Frontal cortex (tissue), 4 donors: Measurements from ENCODE around the gene EFS. TPM values are rescaled to one million over a fixed set of nuclear protein-coding genes. Genes with fewer than 3 reads are reported as not detected.

Source experiments
- DNase-seq, 2 donors: peaks; one replicate each; pipeline ENCODE4 v3.0.0; 2012; ENCODE audit warnings: low spot score in 2 of 2
- FAIRE-seq: peaks from 2 replicates; lab custom pipeline; 2012; peaks lifted over from hg19 to GRCh38; lab: Jason Lieb, UNC
- total RNA-seq: library from RNA; depleted of rRNA; stranded (reverse); fragments of >200 nt; gene quantifications from one replicate; pipeline ENCODE4 v1.2.3, GENCODE V29; 2014
- donor health status: control.
- donor health status: control.
- donor health status: control.

The EFS gene
- total RNA-seq: 6.9 TPM

GRCh38 chr14:23365036-23365731 is at the start of gene EFS:
Gene EFS (minus strand): TSS chr14:23365172. CDS start chr14:23365025, 147 bp downstream.
- DNase-seq (peak; percentile 61 to 74), FAIRE-seq (no peak)

GRCh38 chr14:23414254-23414653 is 49.3 kb upstream of the EFS start:
- FAIRE-seq: no peak

GRCh38 chr14:23413681-23414080 is 48.7 kb upstream of the EFS start:
- FAIRE-seq (no peak), DNase-seq (no peak)

More at GRCh38 chr14:23414254-23414653, 49.3 kb upstream of the EFS start:
- DNase-seq: no peak

- DNase-seq (no peak), FAIRE-seq (no peak)
Observed at GRCh38 chr14:23411563-23412525, 46.9 kb upstream of the EFS start.

- DNase-seq (no peak), FAIRE-seq (no peak)
Observed at GRCh38 chr14:23409966-23410635, 45.1 kb upstream of the EFS start.

GRCh38 chr14:23409475-23409874 is 44.5 kb upstream of the EFS start:
- FAIRE-seq (no peak), DNase-seq (no peak)

- DNase-seq (no peak), FAIRE-seq (no peak)
Observed at GRCh38 chr14:23408307-23408630, 43.3 kb upstream of the EFS start.

- no peak for FAIRE-seq
- no peak for DNase-seq
Observed at GRCh38 chr14:23407516-23408306, 42.7 kb upstream of the EFS start, which contains the start of gene MYH6. Gene MYH6 (minus strand): TSS chr14:23408273. CDS start chr14:23407223, 1,050 bp downstream.

- FAIRE-seq (no peak), DNase-seq (no peak)
Observed at GRCh38 chr14:23406725-23407355, 41.9 kb upstream of the EFS start.

- FAIRE-seq (no peak), DNase-seq (no peak)
Observed at GRCh38 chr14:23406244-23406643, 41.3 kb upstream of the EFS start.

- FAIRE-seq (no peak), DNase-seq (no peak)
Observed at GRCh38 chr14:23405516-23406025, 40.6 kb upstream of the EFS start.

GRCh38 chr14:23405096-23405495 is 40.1 kb upstream of the EFS start:
- no peak for FAIRE-seq

GRCh38 chr14:23404331-23404900 is 39.4 kb upstream of the EFS start:
- FAIRE-seq: no peak
- DNase-seq: no peak

More at GRCh38 chr14:23405096-23405495, 40.1 kb upstream of the EFS start:
- DNase-seq: no peak

- FAIRE-seq: no peak
- DNase-seq: no peak
Observed at GRCh38 chr14:23403908-23404307, 38.9 kb upstream of the EFS start.

- FAIRE-seq (no peak), DNase-seq (no peak)
Observed at GRCh38 chr14:23403139-23403438, 38.1 kb upstream of the EFS start.

GRCh38 chr14:23402296-23403138 is 37.5 kb upstream of the EFS start:
- DNase-seq (no peak), FAIRE-seq (no peak)

- FAIRE-seq (no peak), DNase-seq (no peak)
Observed at GRCh38 chr14:23401291-23401690, 36.3 kb upstream of the EFS start.
